ENCODE results near the gene STK38L.

STK38L gene

GRCh38 chr12:27304856-27305255 is 60.8 kb downstream of the STK38L start:
- H3K9ac ChIP-seq (ENCODE audit: low read depth, low read length): no peak overlapping the region
- no peaks in the 10 kb centered on the region for H3K9me3 ChIP-seq (ENCODE audit: control insufficient read depth, insufficient read depth, low read length)
- H3K36me3 ChIP-seq (ENCODE audit: control insufficient read depth, insufficient read depth, low read length): no peaks in the 10 kb centered on the region
- no peaks in the 10 kb centered on the region for H3K4me1 ChIP-seq (ENCODE audit: control insufficient read depth, insufficient read depth, low read length)
- no peak overlapping the region for H3K4me3 ChIP-seq (ENCODE audit: low read depth, low read length)
- H3K27me3 ChIP-seq (ENCODE audit: control insufficient read depth, insufficient read depth, low read length): no peaks in the 10 kb centered on the region

GRCh38 chr12:27305673-27306456 is 61.8 kb downstream of the STK38L start:
- Histone ChIP-seq H3K4me3 (ENCODE audit: low read depth, low read length) (no peak overlapping the region), H3K9ac (ENCODE audit: low read depth, low read length) (no peak overlapping the region), H3K27me3 (ENCODE audit: control insufficient read depth, insufficient read depth, low read length) (no peaks in the 10 kb centered on the region), H3K36me3 (ENCODE audit: control insufficient read depth, insufficient read depth, low read length) (no peaks in the 10 kb centered on the region), H3K4me1 (ENCODE audit: control insufficient read depth, insufficient read depth, low read length) (no peaks in the 10 kb centered on the region), H3K9me3 (ENCODE audit: control insufficient read depth, insufficient read depth, low read length) (no peaks in the 10 kb centered on the region)

GRCh38 chr12:27309293-27309994 is 65.4 kb downstream of the STK38L start:
- Histone ChIP-seq H3K4me3 (ENCODE audit: low read depth, low read length) (no peak overlapping the region), H3K27me3 (ENCODE audit: control insufficient read depth, insufficient read depth, low read length) (no peaks in the 10 kb centered on the region), H3K9ac (ENCODE audit: low read depth, low read length) (no peak overlapping the region), H3K36me3 (ENCODE audit: control insufficient read depth, insufficient read depth, low read length) (no peaks in the 10 kb centered on the region), H3K4me1 (ENCODE audit: control insufficient read depth, insufficient read depth, low read length) (no peaks in the 10 kb centered on the region), H3K9me3 (ENCODE audit: control insufficient read depth, insufficient read depth, low read length) (no peaks in the 10 kb centered on the region)

GRCh38 chr12:27309995-27310315 is 65.9 kb downstream of the STK38L start:
- no peak overlapping the region for H3K4me3 ChIP-seq (ENCODE audit: low read depth, low read length)
- H3K36me3 ChIP-seq (ENCODE audit: control insufficient read depth, insufficient read depth, low read length): no peaks in the 10 kb centered on the region
- H3K4me1 ChIP-seq (ENCODE audit: control insufficient read depth, insufficient read depth, low read length): no peaks in the 10 kb centered on the region
- no peaks in the 10 kb centered on the region for H3K27me3 ChIP-seq (ENCODE audit: control insufficient read depth, insufficient read depth, low read length)
- H3K9ac ChIP-seq (ENCODE audit: low read depth, low read length): no peak overlapping the region
- no peaks in the 10 kb centered on the region for H3K9me3 ChIP-seq (ENCODE audit: control insufficient read depth, insufficient read depth, low read length)

GRCh38 chr12:27316947-27317346 is 72.9 kb downstream of the STK38L start:
- Histone ChIP-seq H3K4me3 (ENCODE audit: low read depth, low read length) (no peak overlapping the region), H3K9ac (ENCODE audit: low read depth, low read length) (no peak overlapping the region), H3K27me3 (ENCODE audit: control insufficient read depth, insufficient read depth, low read length) (no peaks in the 10 kb centered on the region), H3K36me3 (ENCODE audit: control insufficient read depth, insufficient read depth, low read length) (no peaks in the 10 kb centered on the region), H3K9me3 (ENCODE audit: control insufficient read depth, insufficient read depth, low read length) (no peaks in the 10 kb centered on the region), H3K4me1 (ENCODE audit: control insufficient read depth, insufficient read depth, low read length) (peaks cover 4% of the 10 kb centered on the region)

- Histone ChIP-seq H3K9ac (ENCODE audit: low read depth, low read length) (no peak overlapping the region), H3K36me3 (ENCODE audit: control insufficient read depth, insufficient read depth, low read length) (no peaks in the 10 kb centered on the region), H3K9me3 (ENCODE audit: control insufficient read depth, insufficient read depth, low read length) (no peaks in the 10 kb centered on the region), H3K4me3 (ENCODE audit: low read depth, low read length) (no peak overlapping the region), H3K4me1 (ENCODE audit: control insufficient read depth, insufficient read depth, low read length) (peaks cover 4% of the 10 kb centered on the region), H3K27me3 (ENCODE audit: control insufficient read depth, insufficient read depth, low read length) (no peaks in the 10 kb centered on the region)
These were observed 75.3 kb downstream of the STK38L start for GRCh38 chr12:27319409-27319808.

- H3K27me3 ChIP-seq (ENCODE audit: control insufficient read depth, insufficient read depth, low read length): no peaks in the 10 kb centered on the region
- H3K9me3 ChIP-seq (ENCODE audit: control insufficient read depth, insufficient read depth, low read length): no peaks in the 10 kb centered on the region
- H3K36me3 ChIP-seq (ENCODE audit: control insufficient read depth, insufficient read depth, low read length): no peaks in the 10 kb centered on the region
- peaks cover 4% of the 10 kb centered on the region for H3K4me1 ChIP-seq (ENCODE audit: control insufficient read depth, insufficient read depth, low read length)
- no peak overlapping the region for H3K4me3 ChIP-seq (ENCODE audit: low read depth, low read length)
- H3K9ac ChIP-seq (ENCODE audit: low read depth, low read length): no peak overlapping the region
These were observed 75.8 kb downstream of the STK38L start for GRCh38 chr12:27319848-27320247.

GRCh38 chr12:27324530-27324929 is 80.4 kb downstream of the STK38L start:
- Histone ChIP-seq H3K4me1 (ENCODE audit: control insufficient read depth, insufficient read depth, low read length) (peaks cover 4% of the 10 kb centered on the region), H3K4me3 (ENCODE audit: low read depth, low read length) (no peak overlapping the region), H3K27me3 (ENCODE audit: control insufficient read depth, insufficient read depth, low read length) (no peaks in the 10 kb centered on the region), H3K36me3 (ENCODE audit: control insufficient read depth, insufficient read depth, low read length) (no peaks in the 10 kb centered on the region), H3K9ac (ENCODE audit: low read depth, low read length) (no peak overlapping the region), H3K9me3 (ENCODE audit: control insufficient read depth, insufficient read depth, low read length) (no peaks in the 10 kb centered on the region)

GRCh38 chr12:27330846-27331245 is 86.8 kb downstream of the STK38L start:
- Histone ChIP-seq H3K27me3 (ENCODE audit: control insufficient read depth, insufficient read depth, low read length) (peaks cover 31% of the 10 kb centered on the region), H3K9ac (ENCODE audit: low read depth, low read length) (no peak overlapping the region), H3K4me1 (ENCODE audit: control insufficient read depth, insufficient read depth, low read length) (peaks cover 6% of the 10 kb centered on the region), H3K36me3 (ENCODE audit: control insufficient read depth, insufficient read depth, low read length) (no peaks in the 10 kb centered on the region), H3K4me3 (ENCODE audit: low read depth, low read length) (no peak overlapping the region), H3K9me3 (ENCODE audit: control insufficient read depth, insufficient read depth, low read length) (no peaks in the 10 kb centered on the region)

- peaks cover 31% of the 10 kb centered on the region for H3K27me3 ChIP-seq (ENCODE audit: control insufficient read depth, insufficient read depth, low read length)
- H3K9ac ChIP-seq (ENCODE audit: low read depth, low read length): no peak overlapping the region
- peak overlapping the region; percentile 67 for H3K4me3 ChIP-seq (ENCODE audit: low read depth, low read length)
- H3K9me3 ChIP-seq (ENCODE audit: control insufficient read depth, insufficient read depth, low read length): no peaks in the 10 kb centered on the region
- no peaks in the 10 kb centered on the region for H3K36me3 ChIP-seq (ENCODE audit: control insufficient read depth, insufficient read depth, low read length)
- H3K4me1 ChIP-seq (ENCODE audit: control insufficient read depth, insufficient read depth, low read length): peaks cover 6% of the 10 kb centered on the region
These were observed 87.3 kb downstream of the STK38L start for GRCh38 chr12:27331291-27331926.

- Histone ChIP-seq H3K36me3 (ENCODE audit: control insufficient read depth, insufficient read depth, low read length) (no peaks in the 10 kb centered on the region), H3K4me1 (ENCODE audit: control insufficient read depth, insufficient read depth, low read length) (peaks cover 6% of the 10 kb centered on the region), H3K9me3 (ENCODE audit: control insufficient read depth, insufficient read depth, low read length) (no peaks in the 10 kb centered on the region), H3K27me3 (ENCODE audit: control insufficient read depth, insufficient read depth, low read length) (peaks cover 31% of the 10 kb centered on the region), H3K4me3 (ENCODE audit: low read depth, low read length) (peak overlapping the region; percentile 67), H3K9ac (ENCODE audit: low read depth, low read length) (no peak overlapping the region)
These were observed 87.8 kb downstream of the STK38L start for GRCh38 chr12:27331927-27332324.

GRCh38 chr12:27332407-27332713 is 88.3 kb downstream of the STK38L start:
- Histone ChIP-seq H3K36me3 (ENCODE audit: control insufficient read depth, insufficient read depth, low read length) (no peaks in the 10 kb centered on the region), H3K4me3 (ENCODE audit: low read depth, low read length) (peak overlapping the region; percentile 67), H3K4me1 (ENCODE audit: control insufficient read depth, insufficient read depth, low read length) (peaks cover 6% of the 10 kb centered on the region), H3K9ac (ENCODE audit: low read depth, low read length) (peak overlapping the region; percentile 9), H3K9me3 (ENCODE audit: control insufficient read depth, insufficient read depth, low read length) (no peaks in the 10 kb centered on the region), H3K27me3 (ENCODE audit: control insufficient read depth, insufficient read depth, low read length) (peaks cover 31% of the 10 kb centered on the region)

Data from iPS-15b (cell line).